ENCODE measurements around the gene ZNF157.
"Not testable (repeated sequence)": the region's sequence is repeated elsewhere in the genome, so short reads cannot be mapped to it uniquely, and the experiment has no call there.

ZNF157 gene

GRCh38 chrX:47370278-47370677 is at the start of gene ZNF157:
TSS of gene ZNF157 (plus strand) at chrX:47370578. CDS start at chrX:47370669, 91 bp downstream.
- no peak for DNase-seq

GRCh38 chrX:47321386-47321785 is 49.0 kb upstream of the ZNF157 start:
- DNase-seq: no peak

DNA sequence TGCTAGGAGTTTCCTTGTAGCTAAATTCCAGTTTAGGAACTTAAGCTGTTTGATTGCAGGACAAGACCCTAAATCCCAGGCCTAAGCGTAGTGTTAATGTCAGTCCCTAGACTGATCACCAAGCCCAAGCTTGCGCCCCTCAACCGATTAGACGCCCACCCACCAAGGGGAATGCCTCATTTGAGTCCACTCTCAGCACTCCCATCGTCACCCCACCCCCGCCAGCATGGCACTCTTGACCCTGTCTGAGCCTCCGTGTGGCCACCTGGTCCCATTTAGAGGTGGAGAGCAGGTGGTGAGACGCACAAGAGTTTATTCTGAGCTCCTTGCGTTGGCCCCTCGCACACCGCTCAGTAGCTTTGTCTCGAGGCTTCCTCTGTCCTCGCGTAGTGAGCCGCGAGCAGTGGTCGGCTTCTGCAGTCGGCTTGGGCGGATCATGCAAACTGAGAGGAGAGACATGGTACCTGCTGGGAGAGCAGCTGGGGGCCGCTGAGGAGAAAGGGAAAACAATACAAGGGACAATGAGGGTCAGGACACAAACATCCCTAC is 48.5 kb upstream of the ZNF157 start:
- no peak for DNase-seq

GRCh38 chrX:47327902-47328301 is 42.5 kb upstream of the ZNF157 start:
- no peak for DNase-seq

- DNase-seq: not testable (repeated sequence)
These were observed 37.6 kb upstream of the ZNF157 start for GRCh38 chrX:47332729-47333128.

DNA sequence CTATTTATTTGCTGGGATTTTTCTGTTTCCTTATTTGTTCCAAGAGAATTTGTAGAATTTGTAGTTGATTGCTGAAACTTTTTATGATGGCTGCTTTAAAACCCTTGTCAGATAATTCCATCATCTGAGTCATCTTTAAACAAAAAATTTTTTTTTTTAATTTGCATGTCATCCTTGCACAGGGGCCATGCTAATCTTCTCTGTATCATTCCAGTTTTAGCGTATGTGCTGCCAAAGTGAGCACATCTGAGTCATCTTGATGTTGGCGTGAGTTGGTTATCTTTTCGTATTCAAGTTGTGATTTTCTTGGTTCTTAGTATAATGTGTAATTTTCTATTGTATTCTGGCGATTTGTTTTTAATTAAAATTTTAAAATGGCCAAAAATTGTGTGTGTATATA is 18.7 kb upstream of the ZNF157 start:
- DNase-seq: no peak

GRCh38 chrX:47358387-47359065 is 11.9 kb upstream of the ZNF157 start:
- DNase-seq: peak; percentile 12 to 49

GRCh38 chrX:47360423-47361179 is 9.8 kb upstream of the ZNF157 start:
- no peak for DNase-seq

DNA sequence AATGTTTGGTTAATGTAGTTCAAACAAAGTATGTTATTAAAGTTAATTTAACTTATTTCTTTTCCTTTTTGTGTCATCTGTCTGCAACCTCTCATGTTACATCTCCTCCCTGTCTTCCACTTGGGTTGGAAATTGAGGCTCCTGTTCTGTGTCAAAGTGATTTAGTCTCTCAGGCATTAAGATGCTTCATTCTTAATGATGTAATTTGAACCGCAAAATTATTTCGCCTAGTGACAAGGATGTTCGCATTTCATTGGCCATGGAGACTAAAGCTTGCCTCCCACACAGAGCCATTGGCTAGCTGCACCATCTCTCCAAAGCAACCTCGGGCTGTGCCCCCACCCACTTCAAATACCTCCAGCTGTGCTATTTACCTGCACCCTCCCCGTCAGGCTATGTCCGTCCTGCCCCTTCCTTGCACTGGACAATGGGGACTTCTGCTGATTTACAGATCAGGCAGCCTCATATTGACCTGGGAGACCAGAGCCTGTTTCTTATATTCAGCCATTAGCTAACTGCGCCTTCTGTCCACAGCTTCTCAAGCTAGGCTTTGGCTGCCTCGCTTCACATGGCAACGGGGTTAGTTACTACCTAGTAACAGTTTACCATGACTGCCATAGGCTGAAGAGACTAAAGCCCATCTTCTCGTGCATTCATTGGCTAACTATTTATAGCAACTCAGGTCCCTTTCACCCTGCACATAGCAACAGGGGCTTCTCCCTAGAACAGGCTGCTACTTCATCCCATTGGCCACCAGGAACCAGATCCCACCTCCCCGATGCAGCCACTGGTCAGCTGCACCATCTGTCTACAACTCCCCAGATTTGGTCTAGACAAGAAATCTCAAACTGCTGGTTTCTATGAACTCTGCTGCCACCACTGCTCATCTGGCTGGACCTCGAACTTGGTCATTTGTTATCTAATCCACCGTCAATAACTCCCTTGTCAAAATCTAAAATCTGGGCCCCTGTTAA is 8.6 kb upstream of the ZNF157 start:
- DNase-seq: peak; percentile 79 to 89

DNA sequence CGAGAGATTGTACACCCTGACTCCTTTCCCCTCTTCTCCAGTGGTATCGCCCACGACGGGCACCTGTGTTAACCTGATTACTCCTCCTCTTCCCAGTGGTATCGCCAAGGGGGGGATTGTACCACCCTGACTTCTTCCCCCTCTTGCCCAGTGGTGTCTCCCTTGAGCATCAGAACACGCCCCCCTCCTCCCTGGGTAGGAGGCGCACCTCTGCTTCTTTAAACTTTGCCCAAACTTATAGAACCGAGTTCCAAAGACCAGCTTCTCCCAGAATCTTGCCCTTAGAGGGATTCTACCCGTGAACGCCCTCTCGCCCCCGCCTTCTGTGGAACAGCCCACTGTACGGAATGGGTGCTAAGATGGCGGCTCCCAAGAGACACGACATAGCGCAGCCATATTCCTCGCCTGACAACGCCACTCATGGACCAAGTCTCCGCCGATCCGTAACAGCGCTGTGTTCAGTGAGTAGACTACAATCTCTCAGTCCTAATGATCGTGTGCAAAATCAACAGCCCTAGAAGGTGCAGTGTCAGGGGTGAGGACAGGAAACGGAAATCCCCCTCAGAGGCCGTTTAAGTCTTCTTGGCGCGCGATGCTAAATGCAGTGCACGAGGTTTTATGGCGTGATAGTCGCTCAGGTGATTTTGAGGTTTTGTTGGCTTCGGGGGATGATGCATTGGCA is 4.2 kb upstream of the ZNF157 start:
- peak; percentile 82 to 84 for DNase-seq

GRCh38 chrX:47373198-47373597 is 2.8 kb downstream of the ZNF157 start:
- no peak for DNase-seq

DNA sequence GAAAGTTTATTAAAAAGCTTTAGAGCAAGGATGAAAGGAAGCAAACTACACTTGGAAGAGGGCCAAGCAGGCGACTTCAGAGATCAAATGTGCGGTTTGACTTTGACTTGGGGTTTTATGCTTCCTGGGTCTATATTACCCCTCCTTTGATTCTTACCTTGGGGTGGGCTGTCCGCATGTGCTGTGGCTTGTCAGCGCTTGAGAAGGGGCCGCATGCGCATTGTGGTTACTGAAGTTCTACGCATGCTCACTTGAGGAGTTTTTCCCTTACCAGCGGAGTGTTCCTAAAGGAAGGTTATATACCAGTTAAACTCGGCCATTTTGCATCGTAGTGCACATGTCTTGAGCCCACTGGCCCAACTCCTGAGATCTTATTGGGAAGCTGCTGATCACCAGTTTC is 9.9 kb downstream of the ZNF157 start:
- DNase-seq: peak; percentile 86 to 88

GRCh38 chrX:47380837-47381236 is 10.5 kb downstream of the ZNF157 start:
- not testable (repeated sequence) for DNase-seq

- DNase-seq: peak; percentile 81
These were observed 14.1 kb downstream of the ZNF157 start for GRCh38 chrX:47384502-47384901.

- DNase-seq: no peak
These were observed 20.4 kb downstream of the ZNF157 start for GRCh38 chrX:47390780-47391179.

DNA sequence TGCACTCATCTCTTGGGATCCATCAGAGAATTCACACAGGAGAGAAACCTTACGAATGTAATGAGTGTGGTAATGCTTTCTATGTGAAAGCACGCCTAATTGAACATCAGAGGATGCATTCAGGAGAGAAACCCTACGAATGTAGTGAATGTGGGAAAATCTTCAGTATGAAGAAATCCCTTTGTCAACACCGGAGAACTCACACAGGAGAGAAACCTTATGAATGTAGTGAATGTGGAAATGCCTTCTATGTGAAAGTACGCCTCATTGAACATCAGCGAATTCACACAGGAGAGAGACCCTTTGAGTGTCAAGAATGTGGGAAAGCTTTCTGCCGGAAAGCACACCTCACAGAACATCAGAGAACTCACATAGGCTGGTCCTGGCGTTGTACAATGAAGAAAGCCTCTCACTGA is 42.8 kb downstream of the ZNF157 start:
- DNase-seq: no peak

DNA sequence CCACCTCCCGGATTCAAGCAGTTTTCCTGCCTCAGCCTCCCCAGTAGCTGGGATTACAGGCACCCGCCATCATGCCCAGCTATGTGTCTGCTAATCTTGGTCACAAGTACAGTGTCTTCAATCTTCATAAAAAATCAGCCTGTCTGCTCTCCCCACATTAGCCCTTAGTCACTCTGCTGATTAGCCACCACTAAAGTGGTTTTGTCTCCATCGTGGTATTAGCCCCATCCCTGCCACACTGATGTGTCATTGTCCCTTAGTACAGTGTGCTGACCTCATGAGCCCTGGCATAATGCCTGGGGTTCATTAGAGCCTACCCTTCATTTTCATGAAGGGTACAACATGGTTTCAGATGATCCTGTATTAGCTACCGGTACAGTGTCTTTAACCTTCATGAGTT is 49.9 kb downstream of the ZNF157 start:
- DNase-seq: no peak

DNA sequence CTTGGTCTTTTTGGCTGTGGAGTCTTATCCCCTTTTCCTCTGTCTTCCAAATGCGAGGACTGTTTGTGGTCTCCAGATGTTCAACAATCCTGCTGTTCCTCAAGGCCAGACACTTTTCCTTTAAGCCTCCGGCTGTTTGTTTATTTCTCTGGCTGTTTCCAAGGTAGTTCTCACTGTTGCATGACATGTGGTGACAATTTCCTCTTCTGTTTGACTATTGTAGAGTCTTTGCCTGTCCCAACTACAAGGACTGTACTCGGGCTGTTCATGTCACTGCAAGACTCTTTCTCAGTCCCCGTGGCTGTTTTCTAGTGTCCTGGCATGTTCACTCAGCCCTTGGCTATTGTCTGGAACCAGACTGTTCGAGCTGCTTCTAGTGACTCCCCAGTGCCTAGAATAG is 50.6 kb downstream of the ZNF157 start:
- DNase-seq: no peak

DNA sequence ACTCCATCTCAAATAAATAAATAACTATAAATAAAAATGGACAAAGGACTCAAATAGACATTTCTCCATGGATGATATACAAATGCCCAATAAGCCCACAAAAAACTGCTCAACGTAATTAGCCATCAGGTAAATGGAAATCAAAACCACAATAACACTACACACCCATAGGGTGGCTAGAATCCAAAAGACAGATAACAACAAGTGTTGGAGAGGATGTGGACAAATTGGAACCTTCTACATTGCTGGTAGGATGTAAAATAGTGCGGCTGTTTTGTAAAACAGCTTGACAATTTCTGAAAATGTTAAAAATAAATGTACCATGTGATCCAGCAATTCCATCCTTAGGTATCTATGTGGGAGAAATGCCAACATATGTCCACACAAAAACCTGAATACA is 52.1 kb downstream of the ZNF157 start:
- DNase-seq: no peak

- no peak for DNase-seq
These were observed 60.5 kb downstream of the ZNF157 start for GRCh38 chrX:47430925-47431324.

GRCh38 chrX:47446431-47446830 is 76.1 kb downstream of the ZNF157 start:
- DNase-seq: no peak

GRCh38 chrX:47446971-47447370 is 76.6 kb downstream of the ZNF157 start:
- no peak for DNase-seq
